Measurements from ENCODE around the gene BSND. TPM values are rescaled to one million over a fixed set of nuclear protein-coding genes. Genes with fewer than 3 reads are reported as not detected.

Gene BSND
- total and polyA plus RNA-seq, 9 donors = 0.03 to 0.07 (median 0.03) TPM; not detected in 6

- Histone ChIP-seq H3K36me3 (ENCODE audit: control insufficient read depth, insufficient read depth, low read length) (peaks cover 4% of the 10 kb centered on the region), H3K27me3 (ENCODE audit: control insufficient read depth, insufficient read depth, low read length) (no peaks in the 10 kb centered on the region), H3K4me1 (ENCODE audit: control insufficient read depth, insufficient read depth, low read length) (peaks cover 63% of the 10 kb centered on the region), H3K27ac (ENCODE audit: low read length) (no peak overlapping the region), H3K4me3 (ENCODE audit: low read length) (no peak overlapping the region), H3K9me3 (replicated peaks; ENCODE audit: control insufficient read depth, low read depth, low read length) (no peaks in the 10 kb centered on the region)
- 54% methylated on average over 5 of the region's 7 CpGs for WGBS (ENCODE audit: insufficient coverage)
- DNase-seq = no peak
Measured at GRCh38 chr1:55053265-55053954, 54.7 kb downstream of the BSND start.

GRCh38 chr1:55054396-55054795, 55.7 kb downstream of the BSND start:
- Histone ChIP-seq H3K27me3 (ENCODE audit: control insufficient read depth, insufficient read depth, low read length) (no peaks in the 10 kb centered on the region), H3K4me1 (ENCODE audit: control insufficient read depth, insufficient read depth, low read length) (peaks cover 56% of the 10 kb centered on the region), H3K9me3 (replicated peaks; ENCODE audit: control insufficient read depth, low read depth, low read length) (no peaks in the 10 kb centered on the region), H3K4me3 (ENCODE audit: low read length) (no peak overlapping the region), H3K36me3 (ENCODE audit: control insufficient read depth, insufficient read depth, low read length) (peaks cover 4% of the 10 kb centered on the region), H3K27ac (ENCODE audit: low read length) (no peak overlapping the region)
- DNase-seq = no peak
- WGBS (ENCODE audit: insufficient coverage) = 74% methylated on average over 4 of the region's 5 CpGs

DNA sequence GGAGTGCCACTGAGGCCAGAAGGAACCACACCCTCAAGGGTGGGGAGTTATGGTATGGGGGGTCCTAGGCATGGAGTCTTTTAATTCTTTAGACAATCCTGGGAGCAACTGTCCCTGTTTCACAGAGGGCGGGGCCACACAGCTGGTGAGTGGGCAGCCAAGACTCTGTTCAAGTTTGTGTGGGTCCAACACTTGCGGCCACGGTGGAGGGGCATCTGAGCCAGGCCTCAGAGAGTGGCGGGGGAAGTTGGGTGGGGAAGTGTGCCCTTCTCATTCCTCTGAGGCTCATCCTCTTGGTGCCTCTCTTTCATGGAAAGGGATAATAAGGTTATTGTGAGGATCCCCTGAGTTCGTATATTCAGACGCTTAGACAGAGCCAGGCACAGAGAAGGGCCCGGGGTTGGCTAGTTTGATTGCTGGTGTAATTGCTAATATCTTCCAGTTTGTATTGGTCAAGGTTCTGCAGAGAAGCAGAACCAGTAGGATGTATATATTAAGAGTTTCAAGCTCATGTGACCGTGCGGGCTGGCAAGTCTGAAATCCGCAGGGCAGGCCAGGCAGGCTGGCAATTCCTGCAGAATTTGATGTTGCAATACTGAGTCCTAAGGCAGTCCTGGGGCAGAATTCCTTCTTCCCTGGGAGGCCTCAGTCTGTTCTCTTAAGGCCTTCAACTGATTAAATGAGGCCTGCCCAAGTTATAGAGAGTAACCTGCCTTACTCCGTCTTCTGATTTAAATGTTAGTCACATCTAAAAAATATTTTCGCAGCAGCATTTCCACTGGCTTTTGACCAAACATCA, 56.5 kb downstream of the BSND start:
- Histone ChIP-seq H3K4me3 (ENCODE audit: low read length) (no peak overlapping the region), H3K9me3 (replicated peaks; ENCODE audit: control insufficient read depth, low read depth, low read length) (no peaks in the 10 kb centered on the region), H3K36me3 (ENCODE audit: control insufficient read depth, insufficient read depth, low read length) (peaks cover 4% of the 10 kb centered on the region), H3K27ac (ENCODE audit: low read length) (peak overlapping the region; percentile 13), H3K27me3 (ENCODE audit: control insufficient read depth, insufficient read depth, low read length) (no peaks in the 10 kb centered on the region), H3K4me1 (ENCODE audit: control insufficient read depth, insufficient read depth, low read length) (peaks cover 47% of the 10 kb centered on the region)
- DNase-seq = no peak
- 71% methylated on average over 8 of the region's 12 CpGs for WGBS (ENCODE audit: insufficient coverage)

GRCh38 chr1:55055951-55056631, 57.4 kb downstream of the BSND start:
- DNase-seq = no peak
- Histone ChIP-seq H3K36me3 (ENCODE audit: control insufficient read depth, insufficient read depth, low read length) (peaks cover 4% of the 10 kb centered on the region), H3K4me1 (ENCODE audit: control insufficient read depth, insufficient read depth, low read length) (peaks cover 43% of the 10 kb centered on the region), H3K27me3 (ENCODE audit: control insufficient read depth, insufficient read depth, low read length) (no peaks in the 10 kb centered on the region), H3K9me3 (replicated peaks; ENCODE audit: control insufficient read depth, low read depth, low read length) (no peaks in the 10 kb centered on the region), H3K4me3 (ENCODE audit: low read length) (no peak overlapping the region), H3K27ac (ENCODE audit: low read length) (no peak overlapping the region)
- 93% methylated on average over 26 of the region's 42 CpGs for WGBS (ENCODE audit: insufficient coverage)

- Histone ChIP-seq H3K4me1 (ENCODE audit: control insufficient read depth, insufficient read depth, low read length) (peaks cover 46% of the 10 kb centered on the region), H3K27me3 (ENCODE audit: control insufficient read depth, insufficient read depth, low read length) (no peaks in the 10 kb centered on the region), H3K4me3 (ENCODE audit: low read length) (no peak overlapping the region), H3K36me3 (ENCODE audit: control insufficient read depth, insufficient read depth, low read length) (peaks cover 4% of the 10 kb centered on the region), H3K27ac (ENCODE audit: low read length) (no peak overlapping the region), H3K9me3 (replicated peaks; ENCODE audit: control insufficient read depth, low read depth, low read length) (no peaks in the 10 kb centered on the region)
- 95% methylated on average over 16 of the region's 20 CpGs for WGBS (ENCODE audit: insufficient coverage)
- DNase-seq = no peak
Measured at GRCh38 chr1:55056632-55056992, 57.9 kb downstream of the BSND start.

DNA sequence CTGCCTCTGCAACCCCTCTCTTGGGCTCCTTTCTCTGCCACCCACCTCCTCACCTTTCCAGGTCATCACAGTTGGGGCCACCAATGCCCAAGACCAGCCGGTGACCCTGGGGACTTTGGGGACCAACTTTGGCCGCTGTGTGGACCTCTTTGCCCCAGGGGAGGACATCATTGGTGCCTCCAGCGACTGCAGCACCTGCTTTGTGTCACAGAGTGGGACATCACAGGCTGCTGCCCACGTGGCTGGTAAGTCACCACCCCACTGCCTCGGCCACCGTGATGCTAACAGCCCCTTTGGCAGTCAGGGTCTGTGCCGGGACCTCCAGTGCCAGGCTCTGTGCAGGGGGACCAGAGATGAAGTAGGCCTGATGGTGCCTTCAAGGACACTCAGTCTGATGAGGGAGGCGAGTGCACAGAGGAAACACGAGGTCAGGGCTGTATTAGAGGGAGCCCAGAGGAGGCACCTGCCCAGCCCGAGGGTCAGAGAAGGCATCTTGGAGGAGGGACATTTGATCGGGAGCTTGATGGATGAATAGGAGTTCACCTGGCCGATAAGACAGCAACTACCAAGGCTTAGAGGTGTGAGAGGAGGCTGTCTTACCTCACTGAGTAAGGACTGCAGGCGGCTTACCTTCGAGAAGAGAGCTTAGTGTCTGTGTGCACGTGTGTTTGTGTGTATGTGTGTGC, 58.7 kb downstream of the BSND start:
- Histone ChIP-seq H3K9me3 (replicated peaks; ENCODE audit: control insufficient read depth, low read depth, low read length) (no peaks in the 10 kb centered on the region), H3K27ac (ENCODE audit: low read length) (no peak overlapping the region), H3K27me3 (ENCODE audit: control insufficient read depth, insufficient read depth, low read length) (no peaks in the 10 kb centered on the region)

DNA sequence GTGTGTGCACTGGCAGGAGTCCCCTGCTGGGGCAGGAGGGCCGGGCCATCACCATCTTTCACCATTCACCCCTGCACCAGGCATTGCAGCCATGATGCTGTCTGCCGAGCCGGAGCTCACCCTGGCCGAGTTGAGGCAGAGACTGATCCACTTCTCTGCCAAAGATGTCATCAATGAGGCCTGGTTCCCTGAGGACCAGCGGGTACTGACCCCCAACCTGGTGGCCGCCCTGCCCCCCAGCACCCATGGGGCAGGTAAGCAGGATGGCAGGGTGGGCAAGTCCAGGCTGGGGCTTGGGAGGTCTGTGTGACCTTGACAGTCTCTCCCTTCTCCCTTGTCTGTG, 59.2 kb downstream of the BSND start:
- H3K27ac ChIP-seq (ENCODE audit: low read length) = no peak overlapping the region
- no peaks in the 10 kb centered on the region for H3K27me3 ChIP-seq (ENCODE audit: control insufficient read depth, insufficient read depth, low read length)
- peaks cover 4% of the 10 kb centered on the region for H3K36me3 ChIP-seq (ENCODE audit: control insufficient read depth, insufficient read depth, low read length)
- H3K4me3 ChIP-seq (ENCODE audit: low read length) = no peak overlapping the region
- 77% methylated on average over 4 of the region's 6 CpGs for WGBS (ENCODE audit: insufficient coverage)
- no peaks in the 10 kb centered on the region for H3K9me3 ChIP-seq (replicated peaks; ENCODE audit: control insufficient read depth, low read depth, low read length)
- no peak for DNase-seq
- peaks cover 53% of the 10 kb centered on the region for H3K4me1 ChIP-seq (ENCODE audit: control insufficient read depth, insufficient read depth, low read length)

More for the DNA sequence above, 58.7 kb downstream of the BSND start:
- WGBS (ENCODE audit: insufficient coverage) = 93% methylated on average over 12 of the region's 15 CpGs
- no peak overlapping the region for H3K4me3 ChIP-seq (ENCODE audit: low read length)
- H3K36me3 ChIP-seq (ENCODE audit: control insufficient read depth, insufficient read depth, low read length) = peaks cover 4% of the 10 kb centered on the region
- H3K4me1 ChIP-seq (ENCODE audit: control insufficient read depth, insufficient read depth, low read length) = peaks cover 53% of the 10 kb centered on the region
- DNase-seq = no peak

DNA sequence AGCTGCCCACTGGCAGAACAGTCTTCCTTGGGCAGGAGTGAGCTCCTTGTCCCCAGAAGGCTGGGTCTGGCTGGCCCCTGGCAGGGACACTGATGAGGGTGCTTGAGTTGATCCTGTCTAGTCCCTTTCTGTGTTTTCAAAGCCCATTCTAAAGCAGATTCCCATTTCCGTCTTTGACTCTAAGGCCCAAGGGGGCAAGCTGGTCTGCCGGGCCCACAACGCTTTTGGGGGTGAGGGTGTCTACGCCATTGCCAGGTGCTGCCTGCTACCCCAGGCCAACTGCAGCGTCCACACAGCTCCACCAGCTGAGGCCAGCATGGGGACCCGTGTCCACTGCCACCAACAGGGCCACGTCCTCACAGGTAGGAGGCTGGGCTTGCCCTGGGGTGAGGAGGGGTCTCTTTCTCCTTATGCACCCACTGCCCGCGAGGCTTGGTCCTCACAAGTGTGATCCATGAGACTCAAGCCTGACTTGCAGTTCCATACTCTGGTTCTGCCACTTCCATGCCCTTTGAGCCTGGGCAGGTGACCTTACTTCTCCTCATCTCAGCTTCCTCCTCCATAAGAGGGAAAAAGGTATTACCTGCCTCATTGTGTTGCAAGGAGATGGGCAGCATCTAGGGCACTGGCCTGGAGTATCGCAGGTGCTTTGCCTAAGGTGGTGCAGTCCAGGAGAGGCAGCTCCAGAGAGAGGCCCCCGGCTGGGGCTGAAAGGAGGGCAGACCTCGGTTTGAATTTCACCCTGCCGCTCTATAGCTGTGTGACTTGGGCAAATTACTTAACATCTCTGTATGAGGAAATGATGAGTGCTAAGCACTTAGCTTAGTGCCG, 60.8 kb downstream of the BSND start:
- no peaks in the 10 kb centered on the region for H3K27me3 ChIP-seq (ENCODE audit: control insufficient read depth, insufficient read depth, low read length)
- H3K36me3 ChIP-seq (ENCODE audit: control insufficient read depth, insufficient read depth, low read length) = peaks cover 4% of the 10 kb centered on the region
- H3K9me3 ChIP-seq (replicated peaks; ENCODE audit: control insufficient read depth, low read depth, low read length) = no peaks in the 10 kb centered on the region
- H3K27ac ChIP-seq (ENCODE audit: low read length) = no peak overlapping the region
- H3K4me1 ChIP-seq (ENCODE audit: control insufficient read depth, insufficient read depth, low read length) = peaks cover 56% of the 10 kb centered on the region
- 80% methylated on average over 7 of the region's 14 CpGs for WGBS (ENCODE audit: insufficient coverage)
- H3K4me3 ChIP-seq (ENCODE audit: low read length) = no peak overlapping the region
- DNase-seq = no peak

DNA sequence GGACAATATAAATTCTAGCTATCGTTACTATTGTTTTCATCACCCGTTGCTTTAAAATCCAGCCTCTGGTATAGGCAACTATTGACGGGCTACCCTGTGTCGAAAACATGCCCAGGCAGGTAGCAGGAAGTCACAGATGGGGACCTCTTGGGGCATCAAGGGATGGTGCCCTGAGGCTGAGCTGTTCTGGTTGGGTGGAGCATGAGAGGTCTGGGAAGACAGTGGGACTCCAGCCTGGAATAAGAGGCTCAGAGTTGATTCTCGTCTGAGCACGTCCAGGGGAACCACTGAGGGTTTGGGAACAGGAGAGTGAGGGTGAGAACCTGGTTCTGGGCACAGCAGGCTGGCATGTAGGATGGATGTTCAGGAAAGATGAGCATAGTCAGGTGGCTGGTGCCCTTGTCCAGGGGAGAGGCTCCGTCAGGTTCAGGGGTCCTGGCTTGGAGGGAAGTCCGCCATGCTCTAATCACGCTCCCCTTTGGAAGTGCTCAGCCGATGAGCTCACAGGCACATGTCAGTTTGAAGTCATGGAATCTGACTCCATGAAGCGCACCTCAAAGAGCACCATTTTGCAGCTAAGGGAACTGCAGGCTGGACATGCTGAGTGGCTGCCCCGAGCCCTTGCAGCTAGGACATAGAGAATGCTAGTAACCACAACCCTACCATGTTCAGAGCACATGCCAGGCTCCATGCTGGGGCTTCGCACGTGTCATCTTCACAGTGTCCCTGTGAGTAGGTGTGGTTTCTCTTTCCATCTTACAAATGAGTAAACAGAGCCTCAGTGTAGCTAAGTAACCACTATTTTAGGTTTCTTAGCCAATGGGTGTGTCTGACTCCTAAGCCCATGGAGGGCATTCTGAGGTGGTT, 61.6 kb downstream of the BSND start:
- DNase-seq = no peak
- WGBS (ENCODE audit: insufficient coverage) = 87% methylated on average over 11 of the region's 14 CpGs
- H3K4me1 ChIP-seq (ENCODE audit: control insufficient read depth, insufficient read depth, low read length) = peaks cover 55% of the 10 kb centered on the region

More for the DNA sequence above, 61.6 kb downstream of the BSND start:
- H3K4me3 ChIP-seq (ENCODE audit: low read length) = no peak overlapping the region
- no peaks in the 10 kb centered on the region for H3K27me3 ChIP-seq (ENCODE audit: control insufficient read depth, insufficient read depth, low read length)
- H3K27ac ChIP-seq (ENCODE audit: low read length) = no peak overlapping the region
- H3K9me3 ChIP-seq (replicated peaks; ENCODE audit: control insufficient read depth, low read depth, low read length) = no peaks in the 10 kb centered on the region
- H3K36me3 ChIP-seq (ENCODE audit: control insufficient read depth, insufficient read depth, low read length) = peaks cover 4% of the 10 kb centered on the region

Measured in muscle of leg (tissue), 11 donors.